GM15510 (cell line): ENCODE results near the gene IBTK.

Experiments
- POLR2A ChIP-seq: IDR thresholded peaks from 3 replicates; pipeline ENCODE4 v1.6.1; 2011; ENCODE audit warnings: borderline replicate concordance; ENCODE audit not compliant: insufficient read length; ENCODE audit errors: extremely low read depth

IBTK gene

GRCh38 chr6:82247505-82248272 is at the start of gene IBTK:
Gene IBTK (minus strand): TSS chr6:82247744. CDS start chr6:82240486, 7,258 bp downstream.
- peak; percentile 61 for TF ChIP-seq POLR2A

- no peak for TF ChIP-seq POLR2A
These were observed 36.3 kb upstream of the IBTK start for GRCh38 chr6:82283771-82284410.

- TF ChIP-seq POLR2A = no peak
These were observed 30.1 kb upstream of the IBTK start for GRCh38 chr6:82277686-82278085.

- no peak for TF ChIP-seq POLR2A
These were observed 28.1 kb upstream of the IBTK start for GRCh38 chr6:82275686-82276085.

- no peak for TF ChIP-seq POLR2A
These were observed 25.8 kb upstream of the IBTK start for GRCh38 chr6:82273295-82273694.

- TF ChIP-seq POLR2A = no peak
These were observed 23.5 kb upstream of the IBTK start for GRCh38 chr6:82270881-82271635.

- no peak for TF ChIP-seq POLR2A
These were observed 20.8 kb upstream of the IBTK start for GRCh38 chr6:82268301-82268846.

- TF ChIP-seq POLR2A = no peak
These were observed 17.3 kb upstream of the IBTK start for GRCh38 chr6:82264824-82265223.

- TF ChIP-seq POLR2A = no peak
These were observed 16.8 kb upstream of the IBTK start for GRCh38 chr6:82264321-82264720.

- TF ChIP-seq POLR2A = no peak
These were observed 16.4 kb upstream of the IBTK start for GRCh38 chr6:82263916-82264315.

GRCh38 chr6:82260997-82261732 is 13.6 kb upstream of the IBTK start:
- TF ChIP-seq POLR2A = no peak

GRCh38 chr6:82259389-82259788 is 11.8 kb upstream of the IBTK start:
- TF ChIP-seq POLR2A = no peak

GRCh38 chr6:82257088-82257774 is 9.7 kb upstream of the IBTK start:
- no peak for TF ChIP-seq POLR2A

- no peak for TF ChIP-seq POLR2A
These were observed 4.4 kb upstream of the IBTK start for GRCh38 chr6:82251942-82252341.
